Measurements from ENCODE around the gene MOB1A.

- TF ChIP-seq CTCF (IDR thresholded peaks at IDR 0.05; ENCODE audit: low read length) (no peak), EZH2 (IDR thresholded peaks at IDR 0.05; ENCODE audit: borderline replicate concordance, low read length) (no peak)
These were observed 73.3 kb downstream of the MOB1A start for GRCh38 chr2:74105413-74105812.

Data from OCI-LY1 (cell line).